Peyer's patch (tissue), 4 donors: ENCODE results near the gene EPG5. TPM values are rescaled to one million over a fixed set of nuclear protein-coding genes. Genes with fewer than 3 reads are reported as not detected.

Experiments used
- DNase-seq, 3 donors: peaks; one replicate each; pipeline ENCODE4 v3.0.0-alpha.2; 2017 to 2019
- H3K27ac ChIP-seq, 4 donors: fragments of 200-600 bp; sonication (generic); one replicate each; pipeline ENCODE4 v1.5.1; 2016 to 2019
- H3K27me3 ChIP-seq, 2 donors: fragments of 200-600 bp; sonication (generic); one replicate each; pipeline ENCODE4 v1.5.1; 2019
- H3K36me3 ChIP-seq, 3 donors: fragments of 200-600 bp; sonication (generic); one replicate each; pipeline ENCODE4 v1.5.1; 2016 to 2019
- H3K4me1 ChIP-seq, 4 donors: fragments of 200-600 bp; sonication (generic); one replicate each; pipeline ENCODE4 v1.5.1; 2016 to 2019
- H3K4me3 ChIP-seq, 4 donors: fragments of 200-600 bp; sonication (generic); 1 replicate in 3 of 4; 2 replicates in 1 of 4; pipeline ENCODE4 v1.5.1; 2016 to 2019; ENCODE audit warnings: mild to moderate bottlenecking in 1 of 4
- H3K9me3 ChIP-seq, 4 donors: fragments of 200-600 bp; sonication (generic); one replicate each; pipeline ENCODE4 v1.5.1; 2016 to 2019; ENCODE audit warnings: mild to moderate bottlenecking in 1 of 4
- CTCF ChIP-seq, 6 experiments: fragments of 450-650 bp in 4 of 6; fragments of 200-600 bp in 2 of 6; sonication (generic) in 1 of 6; IDR thresholded peaks; one replicate each; pipeline ENCODE4 v1.5.1; 2017 to 2019; ENCODE audit warnings: antibody characterized with exemption in 6 of 6, mild to moderate bottlenecking in 3 of 6, moderate library complexity in 1 of 6
- POLR2A ChIP-seq, 2 donors: fragments of 450-650 bp; IDR thresholded peaks; one replicate each; pipeline ENCODE4 v1.5.1; 2017; ENCODE audit warnings: antibody characterized with exemption in 2 of 2, mild to moderate bottlenecking in 2 of 2, moderate library complexity in 2 of 2
- total RNA-seq, 4 donors: library from RNA; depleted of rRNA; stranded (reverse); fragments of >200 nt; gene quantifications; one replicate each; pipeline ENCODE4 v1.1.0, GENCODE V29; 2016

EPG5 gene
- total RNA-seq, 4 donors from 2014 or later: 27.7 to 61.1 (median 33.3) TPM

- no peaks in the 10 kb centered on the region for H3K4me1 ChIP-seq
- H3K27me3 ChIP-seq: no peaks in the 10 kb centered on the region
- no peak for DNase-seq
- no peak overlapping the region for H3K27ac ChIP-seq
- H3K36me3 ChIP-seq: no peaks in the 10 kb centered on the region
- H3K9me3 ChIP-seq: no peaks in the 10 kb centered on the region
- no peak for TF ChIP-seq CTCF (IDR thresholded peaks at IDR 0.05)
- no peak overlapping the region for H3K4me3 ChIP-seq
Observed at GRCh38 chr18:45991788-45992187, 24.7 kb upstream of the EPG5 start.

GRCh38 chr18:45984546-45985235 is 17.6 kb upstream of the EPG5 start:
- no peaks in the 10 kb centered on the region for H3K9me3 ChIP-seq
- no peak overlapping the region for H3K4me3 ChIP-seq
- H3K4me1 ChIP-seq: no peaks in the 10 kb centered on the region
- TF ChIP-seq POLR2A (IDR thresholded peaks at IDR 0.05) (no peak), CTCF (IDR thresholded peaks at IDR 0.05) (no peak)
- no peaks in the 10 kb centered on the region for H3K27me3 ChIP-seq
- H3K36me3 ChIP-seq: no peaks in the 10 kb centered on the region
- H3K27ac ChIP-seq: no peak overlapping the region
- no peak for DNase-seq

GRCh38 chr18:45981821-45982220 is 14.7 kb upstream of the EPG5 start:
- Histone ChIP-seq H3K27ac (no peak overlapping the region), H3K4me3 (no peak overlapping the region), H3K9me3 (no peaks in the 10 kb centered on the region), H3K27me3 (no peaks in the 10 kb centered on the region), H3K4me1 (no peaks in the 10 kb centered on the region), H3K36me3 (no peaks in the 10 kb centered on the region)
- no peak for DNase-seq
- TF ChIP-seq POLR2A (IDR thresholded peaks at IDR 0.05) (no peak), CTCF (IDR thresholded peaks at IDR 0.05) (no peak)

GRCh38 chr18:45980229-45980628 is 13.1 kb upstream of the EPG5 start:
- Histone ChIP-seq H3K36me3 (no peaks in the 10 kb centered on the region), H3K9me3 (no peaks in the 10 kb centered on the region), H3K27me3 (no peaks in the 10 kb centered on the region), H3K27ac (no peak overlapping the region), H3K4me1 (no peaks in the 10 kb centered on the region), H3K4me3 (no peak overlapping the region)
- no peak for DNase-seq
- no peak for TF ChIP-seq CTCF (IDR thresholded peaks at IDR 0.05)
- no peak for TF ChIP-seq POLR2A (IDR thresholded peaks at IDR 0.05)

- Histone ChIP-seq H3K4me1 (no peaks in the 10 kb centered on the region), H3K27me3 (no peaks in the 10 kb centered on the region), H3K36me3 (no peaks in the 10 kb centered on the region), H3K9me3 (no peaks in the 10 kb centered on the region), H3K27ac (no peak overlapping the region), H3K4me3 (no peak overlapping the region)
- TF ChIP-seq POLR2A (IDR thresholded peaks at IDR 0.05) (no peak), CTCF (IDR thresholded peaks at IDR 0.05) (no peak)
- no peak for DNase-seq
Observed at GRCh38 chr18:45978084-45978483, 11.0 kb upstream of the EPG5 start.

GRCh38 chr18:45976974-45977373 is 9.8 kb upstream of the EPG5 start:
- H3K4me3 ChIP-seq: no peak overlapping the region
- no peaks in the 10 kb centered on the region for H3K4me1 ChIP-seq
- H3K27ac ChIP-seq: no peak overlapping the region
- DNase-seq: no peak
- H3K27me3 ChIP-seq: no peaks in the 10 kb centered on the region
- TF ChIP-seq CTCF (IDR thresholded peaks at IDR 0.05): no peak
- no peaks in the 10 kb centered on the region for H3K36me3 ChIP-seq
- no peaks in the 10 kb centered on the region for H3K9me3 ChIP-seq
